Measurements from ENCODE around the gene ZNF846. TPM values are rescaled to one million over a fixed set of nuclear protein-coding genes. Genes with fewer than 3 reads are reported as not detected.

Gene ZNF846
- polyA plus RNA-seq, 12 donors: 6.8 to 20.3 (median 10.9) TPM; not detected in 1

Other genes starting within 250 kb of the ZNF846 start
- gene ZNF426, start 230.1 kb downstream of the ZNF846 start, polyA plus RNA-seq (ENCODE audit: insufficient read length in 12 of 12): 10 to 100 TPM in 10 of 12 donors, 1 to 10 TPM in 1, not detected in 1; 7.6 to 15.9 (median 12.9) TPM
- gene ZNF121, start 184.2 kb downstream of the ZNF846 start, polyA plus RNA-seq (ENCODE audit: insufficient read length in 12 of 12): 10 to 100 TPM in 7 of 12 donors, 1 to 10 TPM in 4, not detected in 1; 6.5 to 19.3 (median 11.7) TPM
- 10 to 100 TPM in 11 of 12 donors, not detected in 1; 31.2 to 50.7 (median 40.4) TPM for gene ZNF561, start 147.5 kb downstream of the ZNF846 start, polyA plus RNA-seq (ENCODE audit: insufficient read length in 12 of 12)
- gene ZNF562, start 93.6 kb downstream of the ZNF846 start, polyA plus RNA-seq (ENCODE audit: insufficient read length in 12 of 12): 10 to 100 TPM; 15.0 to 33.1 (median 20.8) TPM
- 10 to 100 TPM in 11 of 12 donors, not detected in 1; 20.8 to 32.6 (median 26.4) TPM for gene FBXL12, start 50.3 kb upstream of the ZNF846 start, polyA plus RNA-seq (ENCODE audit: insufficient read length in 12 of 12)
- gene UBL5, start 59.2 kb upstream of the ZNF846 start, polyA plus RNA-seq (ENCODE audit: insufficient read length in 12 of 12): 100 to 1,000 TPM in 11 of 12 donors, not detected in 1; 111 to 252 (median 182) TPM
- 10 to 100 TPM in 11 of 12 donors, not detected in 1; 42.3 to 90.2 (median 54.6) TPM for gene PIN1, start 66.6 kb upstream of the ZNF846 start, polyA plus RNA-seq (ENCODE audit: insufficient read length in 12 of 12)
- gene OLFM2, start 167.8 kb upstream of the ZNF846 start, polyA plus RNA-seq (ENCODE audit: insufficient read length in 12 of 12): 10 to 100 TPM in 11 of 12 donors, not detected in 1; 14.3 to 59.1 (median 27.0) TPM
- gene COL5A3, start 241.8 kb upstream of the ZNF846 start, polyA plus RNA-seq (ENCODE audit: insufficient read length in 12 of 12): 10 to 100 TPM in 11 of 12 donors, not detected in 1; 47.3 to 81.6 (median 70.5) TPM
- under 1 TPM in 1 of 12 donors, not detected in 11; 0.21 TPM for gene RDH8, start 244.7 kb upstream of the ZNF846 start, polyA plus RNA-seq (ENCODE audit: insufficient read length in 12 of 12)

Measured in muscle of arm (tissue), 12 donors.